ENCODE data around the gene CELSR2.

The CELSR2 gene

GRCh38 chr1:109307274-109308021 is 58.1 kb downstream of the CELSR2 start:
- DNase-seq = no peak

- DNase-seq = no peak
Observed at GRCh38 chr1:109309347-109309746, 60.0 kb downstream of the CELSR2 start.

- DNase-seq = no peak
Observed at GRCh38 chr1:109312246-109312645, 62.9 kb downstream of the CELSR2 start.

GRCh38 chr1:109312978-109313775 is 63.8 kb downstream of the CELSR2 start:
- no peak for DNase-seq

GRCh38 chr1:109314795-109315194 is 65.5 kb downstream of the CELSR2 start:
- DNase-seq = no peak

- no peak for DNase-seq
Observed at GRCh38 chr1:109315288-109315687, 65.9 kb downstream of the CELSR2 start.

GRCh38 chr1:109316506-109316905 is 67.2 kb downstream of the CELSR2 start:
- no peak for DNase-seq

GRCh38 chr1:109319114-109319513 is 69.8 kb downstream of the CELSR2 start:
- DNase-seq = no peak

- DNase-seq = no peak
Observed at GRCh38 chr1:109322974-109323373, 73.6 kb downstream of the CELSR2 start.
